ENCODE results near the gene CD96. TPM values are rescaled to one million over a fixed set of nuclear protein-coding genes. Genes with fewer than 3 reads are reported as not detected.

The CD96 gene
- total and polyA plus RNA-seq, 7 donors: 0.01 to 0.59 (median 0.20) TPM; not detected in 1

DNA sequence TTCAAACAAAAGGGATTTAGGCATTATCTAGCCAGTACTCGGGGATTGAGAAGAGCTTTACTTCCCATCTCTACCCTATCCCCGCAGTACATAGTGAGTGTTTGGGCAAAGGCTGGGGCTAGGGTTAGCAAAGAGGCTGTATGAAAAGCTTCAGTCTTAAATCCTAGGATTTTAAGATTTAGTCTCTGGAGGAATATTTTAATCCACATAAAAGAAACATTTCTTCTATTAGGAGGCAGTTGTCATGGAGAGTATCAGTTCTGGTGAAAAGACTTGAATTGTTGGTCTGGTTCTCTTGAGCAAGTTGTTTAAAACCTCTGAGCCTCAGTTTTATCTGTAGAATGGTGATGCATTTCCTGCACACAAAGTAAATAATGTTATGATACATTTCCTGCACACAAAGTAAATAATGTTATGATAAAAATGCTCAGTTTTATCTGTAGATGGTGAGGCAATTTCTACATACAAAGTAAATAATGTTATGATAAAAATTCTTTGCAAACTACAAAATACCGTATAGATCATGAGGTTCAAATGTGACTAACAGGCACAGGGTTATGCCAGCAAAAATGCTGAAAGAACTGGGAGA, 107.1 kb downstream of the CD96 start:
- ATAC-seq (no peak), DNase-seq (no peak)
- no peaks in the 10 kb centered on the region for H3K36me3 ChIP-seq (ENCODE audit: insufficient read depth in 1 of 2, low read depth in 1 of 2)
- WGBS, 3 donors: 63 to 72% (median 71%) methylated on average over 3 of the region's 3 CpGs
- TF ChIP-seq, protein P1, sequence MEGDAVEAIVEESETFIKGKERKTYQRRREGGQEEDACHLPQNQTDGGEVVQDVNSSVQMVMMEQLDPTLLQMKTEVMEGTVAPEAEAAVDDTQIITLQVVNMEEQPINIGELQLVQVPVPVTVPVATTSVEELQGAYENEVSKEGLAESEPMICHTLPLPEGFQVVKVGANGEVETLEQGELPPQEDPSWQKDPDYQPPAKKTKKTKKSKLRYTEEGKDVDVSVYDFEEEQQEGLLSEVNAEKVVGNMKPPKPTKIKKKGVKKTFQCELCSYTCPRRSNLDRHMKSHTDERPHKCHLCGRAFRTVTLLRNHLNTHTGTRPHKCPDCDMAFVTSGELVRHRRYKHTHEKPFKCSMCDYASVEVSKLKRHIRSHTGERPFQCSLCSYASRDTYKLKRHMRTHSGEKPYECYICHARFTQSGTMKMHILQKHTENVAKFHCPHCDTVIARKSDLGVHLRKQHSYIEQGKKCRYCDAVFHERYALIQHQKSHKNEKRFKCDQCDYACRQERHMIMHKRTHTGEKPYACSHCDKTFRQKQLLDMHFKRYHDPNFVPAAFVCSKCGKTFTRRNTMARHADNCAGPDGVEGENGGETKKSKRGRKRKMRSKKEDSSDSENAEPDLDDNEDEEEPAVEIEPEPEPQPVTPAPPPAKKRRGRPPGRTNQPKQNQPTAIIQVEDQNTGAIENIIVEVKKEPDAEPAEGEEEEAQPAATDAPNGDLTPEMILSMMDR (IDR thresholded peaks at IDR 0.05): no peak
- intact Hi-C loops (cut with DNase I): no loop called here
- no peak overlapping the region for H3K4me3 ChIP-seq
- no peak overlapping the region for H3K27ac ChIP-seq
- no peaks in the 10 kb centered on the region for H3K4me1 ChIP-seq
- no peaks in the 10 kb centered on the region for H3K9me3 ChIP-seq
- H3K27me3 ChIP-seq (ENCODE audit: insufficient read depth in 3 of 3, low read length in 2 of 3): peaks cover 0 to 5% (median 0%) of the 10 kb centered on the region in 3 donors

DNA sequence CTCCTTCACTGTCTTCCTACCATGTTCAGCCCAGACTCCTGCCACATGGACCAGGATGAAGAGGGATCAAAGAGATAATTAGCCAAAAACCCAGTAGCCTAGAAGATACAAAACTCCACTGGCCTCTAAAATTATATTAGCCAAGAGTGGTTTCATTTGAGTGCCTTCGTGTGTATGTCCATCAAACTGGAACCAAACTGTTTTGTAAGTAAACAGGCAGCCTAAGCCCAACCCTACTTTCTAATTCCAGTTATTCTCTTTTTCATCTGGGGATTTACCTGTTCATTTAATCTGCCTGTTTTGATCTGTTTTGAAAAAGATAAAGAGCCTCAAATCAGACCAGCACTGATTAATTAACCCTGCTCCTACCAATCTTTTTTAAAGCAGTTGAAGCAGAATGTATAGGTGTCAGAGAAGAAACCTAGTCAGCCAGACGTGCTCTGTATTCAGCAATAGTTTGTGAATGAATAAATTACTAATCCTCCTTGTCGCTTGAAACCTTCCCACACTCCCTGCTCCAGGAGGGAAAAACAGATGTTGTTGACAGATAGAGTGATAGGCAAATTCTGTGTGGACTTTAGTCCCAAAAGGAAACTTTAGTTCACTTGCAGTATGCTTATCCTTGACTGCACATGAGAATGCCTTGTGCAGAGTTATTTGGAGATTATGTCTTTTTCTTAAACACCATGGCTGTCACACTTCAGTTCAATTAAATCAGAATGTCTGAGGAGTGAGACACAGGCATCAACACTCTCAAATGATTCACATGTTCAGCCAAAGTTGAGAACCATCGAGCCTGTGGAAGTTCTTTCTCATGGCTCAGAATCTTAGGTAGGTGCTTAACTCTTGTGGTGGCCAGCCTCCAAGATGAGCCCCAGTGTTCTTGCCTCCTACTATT, 108.6 kb downstream of the CD96 start:
- no peaks in the 10 kb centered on the region for H3K4me1 ChIP-seq
- TF ChIP-seq, protein P1 (IDR thresholded peaks at IDR 0.05): no peak
- intact Hi-C loops (cut with DNase I): no loop called here
- H3K9me3 ChIP-seq: no peaks in the 10 kb centered on the region
- ATAC-seq (no peak), DNase-seq (no peak)
- H3K27me3 ChIP-seq (ENCODE audit: insufficient read depth in 3 of 3, low read length in 2 of 3): peaks cover 0 to 5% (median 0%) of the 10 kb centered on the region in 3 donors
- H3K27ac ChIP-seq: no peak overlapping the region
- WGBS, 3 donors: 25 to 31% (median 27%) methylated on average over 4 of the region's 4 CpGs
- no peaks in the 10 kb centered on the region for H3K36me3 ChIP-seq (ENCODE audit: insufficient read depth in 1 of 2, low read depth in 1 of 2)
- no peak overlapping the region for H3K4me3 ChIP-seq

DNA sequence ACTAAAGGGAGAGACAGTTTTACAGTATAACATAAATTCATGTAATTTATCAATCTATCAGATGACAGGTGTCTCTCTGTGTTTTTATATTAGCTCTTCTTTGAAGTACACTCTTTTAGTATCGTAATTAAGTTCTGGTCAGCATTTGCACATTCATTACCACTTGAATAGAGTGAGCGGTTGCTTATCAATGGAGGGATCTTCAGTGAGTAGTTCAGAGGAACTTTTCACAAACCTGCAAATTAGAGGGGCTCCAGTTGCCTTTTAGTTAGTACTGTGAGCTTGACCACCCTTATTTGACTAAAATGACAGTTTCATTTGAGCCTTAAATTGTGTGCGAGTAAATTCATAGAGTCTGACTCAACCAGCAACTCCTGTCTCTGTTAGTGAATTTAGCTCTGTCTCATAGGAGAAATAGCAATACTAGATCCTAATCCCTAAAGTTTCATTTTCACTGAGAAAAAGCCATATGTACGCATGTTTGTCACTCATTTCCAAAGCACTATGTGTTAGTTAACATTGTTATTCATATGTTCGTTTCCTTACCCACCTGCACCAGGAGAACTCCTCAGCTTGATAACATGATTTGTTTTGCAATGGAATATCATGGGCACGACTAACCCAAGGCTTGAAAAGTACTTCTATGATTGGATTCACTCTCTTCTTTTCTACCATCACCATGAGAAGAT, 110.6 kb downstream of the CD96 start:
- H3K27ac ChIP-seq: no peak overlapping the region
- TF ChIP-seq, protein P1 (IDR thresholded peaks at IDR 0.05): no peak
- intact Hi-C loops (cut with DNase I): no loop called here
- H3K4me3 ChIP-seq: no peak overlapping the region
- WGBS, 3 donors: 62 to 64% (median 63%) methylated on average over 6 of the region's 6 CpGs
- peaks cover 0 to 5% (median 0%) of the 10 kb centered on the region in 3 donors for H3K27me3 ChIP-seq (ENCODE audit: insufficient read depth in 3 of 3, low read length in 2 of 3)
- H3K4me1 ChIP-seq: no peaks in the 10 kb centered on the region
- H3K9me3 ChIP-seq: no peaks in the 10 kb centered on the region
- DNase-seq (no peak), ATAC-seq (no peak)
- H3K36me3 ChIP-seq (ENCODE audit: insufficient read depth in 1 of 2, low read depth in 1 of 2): no peaks in the 10 kb centered on the region

DNA sequence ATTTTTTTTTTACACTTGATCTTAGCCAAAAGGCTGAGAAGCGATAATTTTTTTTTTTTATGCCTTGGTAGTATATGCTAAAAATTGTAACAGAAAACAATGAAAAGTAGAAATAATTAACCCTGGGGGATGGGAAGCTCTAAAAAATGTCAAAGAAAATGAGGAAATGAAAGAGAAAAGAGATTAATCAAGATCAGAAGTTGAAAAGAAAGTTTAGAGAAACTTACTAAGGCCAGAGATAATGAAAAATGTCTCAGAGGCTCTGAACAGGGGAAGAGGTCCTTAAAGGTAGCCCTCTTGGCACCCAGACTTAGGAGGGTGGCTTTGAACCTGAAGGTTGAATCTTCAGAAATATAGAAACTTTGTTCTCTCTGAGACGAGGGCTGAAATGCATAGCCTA, 111.8 kb downstream of the CD96 start:
- DNase-seq: no peak
- Histone ChIP-seq H3K27me3 (ENCODE audit: insufficient read depth in 3 of 3, low read length in 2 of 3) (peaks cover 0 to 5% (median 0%) of the 10 kb centered on the region in 3 donors), H3K27ac (no peak overlapping the region), H3K4me3 (no peak overlapping the region), H3K36me3 (ENCODE audit: insufficient read depth in 1 of 2, low read depth in 1 of 2) (no peaks in the 10 kb centered on the region), H3K9me3 (no peaks in the 10 kb centered on the region), H3K4me1 (no peaks in the 10 kb centered on the region)
- TF ChIP-seq, protein P1 (IDR thresholded peaks at IDR 0.05): no peak
- intact Hi-C loops (cut with DNase I): no loop called here
- WGBS, 3 donors: 90 to 94% (median 90%) methylated on average over 2 of the region's 2 CpGs
- ATAC-seq: no peak

Data from psoas muscle (tissue), 8 donors.